Tibial nerve (tissue), 4 donors: ENCODE data around the gene SBSN.

ENCODE experiments used
- CTCF ChIP-seq, 5 experiments: fragments of 200-600 bp in 3 of 5; fragments of 450-650 bp in 2 of 5; sonication (generic) in 3 of 5; IDR thresholded peaks; one replicate each; pipeline ENCODE4 v1.5.1; 2016 to 2019; ENCODE audit warnings: antibody characterized with exemption in 5 of 5, mild to moderate bottlenecking in 3 of 5, moderate library complexity in 2 of 5
- EP300 ChIP-seq, 2 donors: sonication (generic); formaldehyde crosslinking; IDR thresholded peaks; one replicate each; pipeline ENCODE4 v1.6.1; 2017; ENCODE audit warnings: antibody characterized with exemption in 2 of 2, mild to moderate bottlenecking in 1 of 2
- POLR2A ChIP-seq, 2 donors: fragments of 450-650 bp; IDR thresholded peaks; one replicate each; pipeline ENCODE4 v1.6.1; 2017; ENCODE audit warnings: antibody characterized with exemption in 2 of 2, mild to moderate bottlenecking in 2 of 2, moderate library complexity in 2 of 2

- TF ChIP-seq CTCF (IDR thresholded peaks at IDR 0.05) (no peak), EP300 (IDR thresholded peaks at IDR 0.05) (no peak), POLR2A (IDR thresholded peaks at IDR 0.05) (no peak)
Observed at GRCh38 chr19:35563207-35563829, 35.2 kb upstream of the SBSN start, which contains the start of gene ATP4A.
